Loucy (cell line): ENCODE results near the gene SNRPN.

ENCODE experiments used
- H2AFZ ChIP-seq: fragments of 200-600 bp; sonication (generic); 2 replicates; pipeline ENCODE4 v1.6.0; 2016; ENCODE audit warnings: antibody characterized with exemption, mild to moderate bottlenecking, low read length, moderate library complexity
- H3F3A ChIP-seq: fragments of 200-600 bp; 2 replicates; pipeline ENCODE4 v1.6.0; 2016; ENCODE audit warnings: antibody characterized with exemption, low read depth, mild to moderate bottlenecking
- H3K27me3 ChIP-seq: fragments of 200-600 bp; sonication (generic); 2 replicates; pipeline ENCODE4 v1.6.1; 2014; ENCODE audit warnings: low read length, mild to moderate bottlenecking; ENCODE audit not compliant: insufficient read depth, poor library complexity, severe bottlenecking
- H3K36me3 ChIP-seq: fragments of 200-600 bp; sonication (generic); 2 replicates; pipeline ENCODE4 v1.6.1; 2016; ENCODE audit warnings: low read length; ENCODE audit not compliant: insufficient read depth
- H3K4me1 ChIP-seq: fragments of 200-600 bp; sonication (generic); 2 replicates; pipeline ENCODE4 v1.5.1; 2014; ENCODE audit warnings: low read length, mild to moderate bottlenecking; ENCODE audit not compliant: insufficient read depth, poor library complexity, severe bottlenecking
- H3K4me2 ChIP-seq: fragments of 200-600 bp; sonication (generic); 2 replicates; pipeline ENCODE4 v1.6.0; 2014; ENCODE audit warnings: antibody characterized with exemption, low read length, low read depth, mild to moderate bottlenecking; ENCODE audit not compliant: poor library complexity, severe bottlenecking
- H3K4me3 ChIP-seq: fragments of 200-600 bp; sonication (generic); 2 replicates; pipeline ENCODE4 v1.5.1; 2014; ENCODE audit warnings: low read length, mild to moderate bottlenecking, mixed read lengths; ENCODE audit not compliant: poor library complexity, severe bottlenecking
- H3K79me2 ChIP-seq: fragments of 200-600 bp; sonication (generic); 2 replicates; pipeline ENCODE4 v1.6.1; 2014; ENCODE audit warnings: low read length; ENCODE audit not compliant: insufficient read depth
- H3K9ac ChIP-seq: fragments of 200-600 bp; sonication (generic); 2 replicates; pipeline ENCODE4 v1.6.0; 2014; ENCODE audit warnings: mild to moderate bottlenecking, low read depth, low read length, moderate library complexity; ENCODE audit not compliant: poor library complexity, severe bottlenecking
- H3K9me2 ChIP-seq: fragments of 200-600 bp; sonication (generic); replicated peaks from 2 replicates; pipeline ENCODE4 v1.6.1; 2016; ENCODE audit warnings: low read depth, low read length, mixed read lengths
- H3K9me3 ChIP-seq: fragments of 200-600 bp; sonication (generic); 2 replicates; pipeline ENCODE4 v1.6.1; 2014; ENCODE audit warnings: mild to moderate bottlenecking, antibody characterized with exemption, low read length, low read depth; ENCODE audit not compliant: insufficient read depth
- H4K20me1 ChIP-seq: fragments of 200-600 bp; sonication (generic); 2 replicates; pipeline ENCODE4 v1.6.0; 2014; ENCODE audit warnings: antibody characterized with exemption, low read length, mild to moderate bottlenecking; ENCODE audit not compliant: insufficient read depth, poor library complexity, severe bottlenecking
- EZH2phosphoT487 ChIP-seq: fragments of 200-600 bp; IDR thresholded peaks from 2 replicates; pipeline ENCODE4 v1.6.1; 2018; ENCODE audit warnings: antibody characterized with exemption, mild to moderate bottlenecking, moderate library complexity, borderline replicate concordance
- TF ChIP-seq, protein P1 (sequence below): fragments of 200-600 bp; sonication (generic); conservative IDR thresholded peaks from 2 replicates; pipeline ENCODE4 v1.5.1; 2014; ENCODE audit warnings: mild to moderate bottlenecking, antibody characterized with exemption, low read length

Gene SNRPN

DNA sequence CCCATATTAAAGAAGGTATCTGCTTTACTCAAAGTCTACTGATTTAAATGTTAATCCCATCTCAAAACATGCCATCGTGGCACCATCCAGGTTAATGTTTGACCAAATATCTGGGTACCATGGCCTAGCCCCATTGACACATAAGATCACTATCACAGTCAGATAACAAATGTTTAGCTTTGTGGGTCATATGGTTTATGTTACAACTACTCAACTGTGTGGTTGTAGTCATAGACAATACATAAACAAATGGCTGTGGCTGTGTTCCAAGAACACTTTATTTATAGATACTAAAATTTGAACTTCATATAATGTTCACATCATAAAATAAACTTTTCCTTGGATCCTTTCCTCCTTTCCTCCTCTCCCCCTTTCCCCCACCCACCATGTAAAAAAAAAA is 9.8 kb upstream of the SNRPN start:
- Histone ChIP-seq H3K79me2 (no peaks in the 10 kb centered on the region), H3K27me3 (no peaks in the 10 kb centered on the region), H3K9me2 (no peaks in the 10 kb centered on the region), H3K4me3 (no peak overlapping the region), H3K4me2 (no peak overlapping the region), H3K9me3 (no peaks in the 10 kb centered on the region), H3K36me3 (no peaks in the 10 kb centered on the region), H4K20me1 (no peaks in the 10 kb centered on the region), H2AFZ (no peak overlapping the region), H3F3A (no peaks in the 10 kb centered on the region), H3K4me1 (no peaks in the 10 kb centered on the region), H3K9ac (no peak overlapping the region)
- TF ChIP-seq, protein P1, sequence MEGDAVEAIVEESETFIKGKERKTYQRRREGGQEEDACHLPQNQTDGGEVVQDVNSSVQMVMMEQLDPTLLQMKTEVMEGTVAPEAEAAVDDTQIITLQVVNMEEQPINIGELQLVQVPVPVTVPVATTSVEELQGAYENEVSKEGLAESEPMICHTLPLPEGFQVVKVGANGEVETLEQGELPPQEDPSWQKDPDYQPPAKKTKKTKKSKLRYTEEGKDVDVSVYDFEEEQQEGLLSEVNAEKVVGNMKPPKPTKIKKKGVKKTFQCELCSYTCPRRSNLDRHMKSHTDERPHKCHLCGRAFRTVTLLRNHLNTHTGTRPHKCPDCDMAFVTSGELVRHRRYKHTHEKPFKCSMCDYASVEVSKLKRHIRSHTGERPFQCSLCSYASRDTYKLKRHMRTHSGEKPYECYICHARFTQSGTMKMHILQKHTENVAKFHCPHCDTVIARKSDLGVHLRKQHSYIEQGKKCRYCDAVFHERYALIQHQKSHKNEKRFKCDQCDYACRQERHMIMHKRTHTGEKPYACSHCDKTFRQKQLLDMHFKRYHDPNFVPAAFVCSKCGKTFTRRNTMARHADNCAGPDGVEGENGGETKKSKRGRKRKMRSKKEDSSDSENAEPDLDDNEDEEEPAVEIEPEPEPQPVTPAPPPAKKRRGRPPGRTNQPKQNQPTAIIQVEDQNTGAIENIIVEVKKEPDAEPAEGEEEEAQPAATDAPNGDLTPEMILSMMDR = no peak
- TF ChIP-seq EZH2phosphoT487 = no peak

DNA sequence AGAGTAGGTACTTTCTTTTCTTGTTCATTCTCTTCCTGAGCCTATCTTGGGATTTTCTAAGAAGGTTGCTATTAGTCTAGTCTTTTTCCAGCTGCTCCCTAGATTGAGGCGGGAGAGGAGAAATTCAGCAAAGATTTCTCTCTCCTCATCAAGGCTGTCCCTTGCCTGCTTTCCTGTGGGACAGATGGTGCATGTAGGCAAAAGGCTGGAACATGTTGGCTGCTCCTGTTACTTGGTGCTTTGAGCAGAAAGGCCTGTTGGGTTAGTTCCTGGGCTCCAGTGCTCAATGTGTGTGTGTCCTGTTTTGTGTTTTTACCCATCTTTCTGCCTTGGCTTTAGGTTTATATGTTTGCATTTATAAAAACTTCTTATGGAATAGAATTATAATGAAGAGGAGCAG is 9.1 kb upstream of the SNRPN start:
- Histone ChIP-seq H3K27me3 (no peaks in the 10 kb centered on the region), H3K9ac (no peak overlapping the region), H3K4me3 (no peak overlapping the region), H3F3A (no peaks in the 10 kb centered on the region), H3K9me3 (no peaks in the 10 kb centered on the region), H3K4me1 (no peaks in the 10 kb centered on the region), H4K20me1 (no peaks in the 10 kb centered on the region), H3K4me2 (no peak overlapping the region), H3K79me2 (no peaks in the 10 kb centered on the region), H3K36me3 (no peaks in the 10 kb centered on the region), H3K9me2 (no peaks in the 10 kb centered on the region), H2AFZ (no peak overlapping the region)
- TF ChIP-seq, protein P1 = no peak
- TF ChIP-seq EZH2phosphoT487 = no peak

DNA sequence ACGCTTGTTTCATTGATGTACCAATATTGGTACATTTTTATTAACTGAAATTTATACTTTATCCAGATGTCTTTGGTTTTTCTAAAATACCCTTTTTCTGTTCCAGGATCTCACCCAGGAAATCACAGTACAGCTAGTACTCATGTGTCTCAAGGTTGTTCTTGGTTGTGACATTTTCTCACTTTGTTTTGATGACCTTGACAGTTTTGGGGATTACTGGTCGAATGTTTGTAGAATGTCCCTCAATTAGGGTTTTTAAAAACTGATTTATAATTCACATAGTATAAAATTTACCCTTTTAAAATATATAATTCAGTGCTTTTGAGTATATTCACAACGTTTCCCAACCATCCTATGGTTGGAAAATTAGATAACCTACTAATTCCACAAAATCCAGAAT is 6.3 kb upstream of the SNRPN start:
- Histone ChIP-seq H2AFZ (no peak overlapping the region), H3K9ac (no peak overlapping the region), H3K9me2 (no peaks in the 10 kb centered on the region), H3K4me2 (no peak overlapping the region), H3K79me2 (no peaks in the 10 kb centered on the region), H3K36me3 (no peaks in the 10 kb centered on the region), H3K4me1 (no peaks in the 10 kb centered on the region), H3K9me3 (no peaks in the 10 kb centered on the region), H3F3A (no peaks in the 10 kb centered on the region), H3K4me3 (no peak overlapping the region), H4K20me1 (no peaks in the 10 kb centered on the region), H3K27me3 (no peaks in the 10 kb centered on the region)
- TF ChIP-seq EZH2phosphoT487 = no peak
- TF ChIP-seq, protein P1 = no peak
